GM21825 (cell line): Measurements from ENCODE around the gene BACH2.

Experiments used
- ATAC-seq: cut with Tn5 transposase; IDR thresholded peaks from one replicate; pipeline ENCODE4 v1.9.1; 2021; ENCODE audit warnings: mild to moderate bottlenecking, moderate library complexity; ENCODE audit not compliant: unreplicated experiment

Gene BACH2

GRCh38 chr6:90241229-90241880, 55.3 kb downstream of the BACH2 start:
- no peak for ATAC-seq

GRCh38 chr6:90238496-90239266, 58.0 kb downstream of the BACH2 start:
- no peak for ATAC-seq

GRCh38 chr6:90237350-90237990, 59.2 kb downstream of the BACH2 start:
- no peak for ATAC-seq

- ATAC-seq = no peak
Observed at GRCh38 chr6:90233994-90234393, 62.6 kb downstream of the BACH2 start.

GRCh38 chr6:90233213-90233612, 63.4 kb downstream of the BACH2 start:
- no peak for ATAC-seq

- no peak for ATAC-seq
Observed at GRCh38 chr6:90231798-90232197, 64.8 kb downstream of the BACH2 start.

- ATAC-seq = no peak
Observed at GRCh38 chr6:90231308-90231707, 65.3 kb downstream of the BACH2 start.

- no peak for ATAC-seq
Observed at GRCh38 chr6:90230548-90231215, 66.0 kb downstream of the BACH2 start.

GRCh38 chr6:90229331-90230010, 67.2 kb downstream of the BACH2 start:
- no peak for ATAC-seq

GRCh38 chr6:90227673-90228072, 69.0 kb downstream of the BACH2 start:
- no peak for ATAC-seq

GRCh38 chr6:90227213-90227612, 69.4 kb downstream of the BACH2 start:
- ATAC-seq = no peak

GRCh38 chr6:90226257-90226656, 70.4 kb downstream of the BACH2 start:
- ATAC-seq = no peak

- ATAC-seq = no peak
Observed at GRCh38 chr6:90224196-90224595, 72.4 kb downstream of the BACH2 start.

GRCh38 chr6:90222724-90223198, 73.9 kb downstream of the BACH2 start:
- no peak for ATAC-seq

GRCh38 chr6:90222008-90222407, 74.6 kb downstream of the BACH2 start:
- no peak for ATAC-seq

GRCh38 chr6:90221403-90221802, 75.2 kb downstream of the BACH2 start:
- ATAC-seq = no peak

GRCh38 chr6:90220273-90220672, 76.4 kb downstream of the BACH2 start:
- no peak for ATAC-seq

- ATAC-seq = no peak
Observed at GRCh38 chr6:90219209-90219985, 77.2 kb downstream of the BACH2 start.

- ATAC-seq = no peak
Observed at GRCh38 chr6:90218959-90219208, 77.8 kb downstream of the BACH2 start.

- no peak for ATAC-seq
Observed at GRCh38 chr6:90217506-90218127, 79.0 kb downstream of the BACH2 start.
